ENCODE results near the gene POLR2M. TPM values are rescaled to one million over a fixed set of nuclear protein-coding genes. Genes with fewer than 3 reads are reported as not detected.

Gene POLR2M
- polyA plus RNA-seq, 1 experiment: 72.6 TPM

DNA sequence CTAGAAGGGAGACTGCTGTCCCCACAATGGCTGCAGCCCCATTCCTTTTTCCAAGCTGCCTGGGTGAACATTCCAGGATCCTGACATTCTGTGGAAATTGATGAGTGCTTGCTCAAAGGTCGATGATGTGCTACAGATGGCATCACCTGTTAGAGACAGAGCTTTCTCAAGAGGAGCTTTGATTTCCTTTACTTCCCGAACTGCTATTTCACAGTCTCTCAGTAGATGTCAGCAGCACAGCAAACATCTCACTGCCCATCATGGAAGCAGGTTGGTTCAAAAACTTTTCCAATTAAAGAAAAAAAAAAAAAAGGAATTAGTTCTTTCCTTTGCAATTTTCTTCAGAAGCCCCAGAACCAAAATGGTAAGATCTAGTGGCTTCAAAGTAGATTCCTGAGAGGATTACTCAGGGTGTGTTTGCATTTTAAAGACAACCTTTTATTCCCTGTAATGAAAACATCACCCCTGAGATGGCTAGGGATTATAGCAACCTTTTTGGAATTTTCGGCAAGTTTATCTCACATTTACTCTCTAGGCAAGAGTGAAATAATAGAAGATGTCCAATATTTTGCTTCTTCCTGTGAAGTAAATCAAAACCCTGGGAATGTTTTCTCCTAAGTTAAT, 44.8 kb downstream of the POLR2M start:
- ChIA-PET CTCF (interaction anchor here (0.5 to 7.6 kb wide), 30 partner anchors 8 to 1634 kb away, joined by 3 to 181 read pairs (median 4); partner anchors contain the start of genes ALDH1A2 and POLR2M), POLR2A (interaction anchor here (0.7 kb wide), 1 partner anchor 430 kb away, joined by 4 read pairs; no protein-coding TSS in a partner anchor)
- no peaks in the 10 kb centered on the region for H3K9me3 ChIP-seq (ENCODE audit: control insufficient read depth, insufficient read depth, low read length)
- TF ChIP-seq, protein P1, sequence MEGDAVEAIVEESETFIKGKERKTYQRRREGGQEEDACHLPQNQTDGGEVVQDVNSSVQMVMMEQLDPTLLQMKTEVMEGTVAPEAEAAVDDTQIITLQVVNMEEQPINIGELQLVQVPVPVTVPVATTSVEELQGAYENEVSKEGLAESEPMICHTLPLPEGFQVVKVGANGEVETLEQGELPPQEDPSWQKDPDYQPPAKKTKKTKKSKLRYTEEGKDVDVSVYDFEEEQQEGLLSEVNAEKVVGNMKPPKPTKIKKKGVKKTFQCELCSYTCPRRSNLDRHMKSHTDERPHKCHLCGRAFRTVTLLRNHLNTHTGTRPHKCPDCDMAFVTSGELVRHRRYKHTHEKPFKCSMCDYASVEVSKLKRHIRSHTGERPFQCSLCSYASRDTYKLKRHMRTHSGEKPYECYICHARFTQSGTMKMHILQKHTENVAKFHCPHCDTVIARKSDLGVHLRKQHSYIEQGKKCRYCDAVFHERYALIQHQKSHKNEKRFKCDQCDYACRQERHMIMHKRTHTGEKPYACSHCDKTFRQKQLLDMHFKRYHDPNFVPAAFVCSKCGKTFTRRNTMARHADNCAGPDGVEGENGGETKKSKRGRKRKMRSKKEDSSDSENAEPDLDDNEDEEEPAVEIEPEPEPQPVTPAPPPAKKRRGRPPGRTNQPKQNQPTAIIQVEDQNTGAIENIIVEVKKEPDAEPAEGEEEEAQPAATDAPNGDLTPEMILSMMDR (IDR thresholded peaks at IDR 0.05; ENCODE audit: low read depth, low read length): peak; percentile 65
- no peak overlapping the region for H3K27ac ChIP-seq (ENCODE audit: low read depth, low read length)
- DNase-seq (ENCODE audit: low read depth, low spot score): peak; percentile 13
- H3K27me3 ChIP-seq (ENCODE audit: control insufficient read depth, insufficient read depth, low read length): peaks cover 11% of the 10 kb centered on the region
- H3K4me3 ChIP-seq (ENCODE audit: low read depth, low read length): no peak overlapping the region

DNA sequence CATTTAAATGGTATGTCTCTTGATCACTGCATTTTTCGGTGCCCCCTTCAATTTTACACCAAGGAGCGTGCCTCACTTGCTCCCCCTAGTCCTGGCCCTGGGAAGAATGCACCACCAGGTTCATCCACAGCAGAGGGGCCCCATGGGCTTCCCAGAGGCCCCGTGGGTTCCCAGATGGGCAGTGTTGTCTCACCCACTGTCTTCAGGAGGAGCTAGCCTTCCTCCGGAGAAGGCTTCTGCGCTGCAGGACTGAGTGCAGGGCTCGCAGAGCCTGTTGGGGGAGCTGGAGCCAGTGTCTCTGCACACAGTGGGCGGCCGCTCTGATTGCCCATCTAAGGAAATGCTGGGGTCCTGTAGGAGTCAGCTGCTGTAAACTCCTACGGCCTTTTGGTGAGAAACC, 45.9 kb downstream of the POLR2M start:
- CTCF ChIA-PET: interaction anchor here (1.4 to 7.6 kb wide), 3 partner anchors 19 to 314 kb away, joined by 4 to 181 read pairs (median 23); partner anchors contain the start of gene ALDH1A2
- POLR2A ChIA-PET: no interaction called here
- TF ChIP-seq, protein P1 (IDR thresholded peaks at IDR 0.05; ENCODE audit: low read depth, low read length): peak; percentile 40
- Histone ChIP-seq H3K4me3 (ENCODE audit: low read depth, low read length) (0 out of 2 replicates have a peak overlapping the region, but pooled peaks have one; percentile 4), H3K27me3 (ENCODE audit: control insufficient read depth, insufficient read depth, low read length) (peaks cover 11% of the 10 kb centered on the region), H3K9me3 (ENCODE audit: control insufficient read depth, insufficient read depth, low read length) (no peaks in the 10 kb centered on the region), H3K27ac (ENCODE audit: low read depth, low read length) (no peak overlapping the region)
- DNase-seq (ENCODE audit: low read depth, low spot score): no peak

DNA sequence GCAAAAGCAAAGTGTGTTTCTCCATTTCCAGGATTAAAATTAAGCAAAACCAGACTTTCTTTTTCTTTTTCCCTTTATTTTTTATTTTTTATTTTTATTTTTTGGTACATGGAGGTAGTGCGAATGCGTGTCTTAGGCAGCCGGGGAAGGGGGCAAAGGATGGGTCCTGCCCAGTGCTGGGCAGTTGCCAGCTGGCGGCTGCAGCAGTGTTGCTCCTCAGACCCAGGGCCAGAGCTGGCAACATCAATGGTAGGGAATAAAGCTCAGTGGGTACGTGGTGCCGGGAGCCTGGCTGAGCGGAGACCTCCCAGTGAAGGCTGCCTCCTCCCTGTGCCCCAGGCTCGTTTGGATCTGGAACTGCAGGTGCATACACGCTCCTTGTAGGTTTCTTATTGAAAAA, 46.3 kb downstream of the POLR2M start:
- no peak overlapping the region for H3K27ac ChIP-seq (ENCODE audit: low read depth, low read length)
- peaks cover 9% of the 10 kb centered on the region for H3K27me3 ChIP-seq (ENCODE audit: control insufficient read depth, insufficient read depth, low read length)
- ChIA-PET CTCF (interaction anchor here (1.4 to 7.6 kb wide), 3 partner anchors 20 to 313 kb away, joined by 4 to 181 read pairs (median 23); partner anchors contain the start of gene ALDH1A2), POLR2A (no interaction called here)
- H3K4me3 ChIP-seq (ENCODE audit: low read depth, low read length): 0 out of 2 replicates have a peak overlapping the region, but pooled peaks have one; percentile 4
- DNase-seq (ENCODE audit: low read depth, low spot score): no peak
- no peaks in the 10 kb centered on the region for H3K9me3 ChIP-seq (ENCODE audit: control insufficient read depth, insufficient read depth, low read length)
- TF ChIP-seq, protein P1 (IDR thresholded peaks at IDR 0.05; ENCODE audit: low read depth, low read length): no peak

DNA sequence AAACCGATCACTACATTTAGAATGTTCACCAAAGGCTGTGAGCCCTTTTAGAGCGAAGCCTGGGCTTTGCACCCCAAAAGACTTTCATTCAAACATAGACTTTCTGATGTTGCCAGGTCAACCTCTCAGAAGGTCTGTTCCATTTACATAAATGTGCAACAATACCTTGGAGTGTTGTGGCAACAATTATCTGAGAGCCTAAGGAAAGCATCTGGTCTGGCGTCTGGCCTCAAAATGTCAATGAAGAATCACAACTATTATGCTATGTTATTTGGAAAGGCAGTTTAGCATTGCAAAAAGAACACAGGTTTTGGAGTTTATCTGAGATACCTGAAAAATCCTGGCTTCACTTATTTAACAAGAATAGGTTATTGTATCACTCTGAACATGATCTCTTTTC, 50.0 kb downstream of the POLR2M start:
- Histone ChIP-seq H3K9me3 (ENCODE audit: control insufficient read depth, insufficient read depth, low read length) (no peaks in the 10 kb centered on the region), H3K4me3 (ENCODE audit: low read depth, low read length) (no peak overlapping the region), H3K27me3 (ENCODE audit: control insufficient read depth, insufficient read depth, low read length) (peaks cover 2% of the 10 kb centered on the region), H3K27ac (ENCODE audit: low read depth, low read length) (no peak overlapping the region)
- TF ChIP-seq, protein P1 (IDR thresholded peaks at IDR 0.05; ENCODE audit: low read depth, low read length): no peak
- ChIA-PET POLR2A (no interaction called here), CTCF (interaction anchor here (1.5 kb wide), 1 partner anchor 24 kb away, joined by 3 read pairs; no protein-coding TSS in a partner anchor)
- DNase-seq (ENCODE audit: low read depth, low spot score): no peak

DNA sequence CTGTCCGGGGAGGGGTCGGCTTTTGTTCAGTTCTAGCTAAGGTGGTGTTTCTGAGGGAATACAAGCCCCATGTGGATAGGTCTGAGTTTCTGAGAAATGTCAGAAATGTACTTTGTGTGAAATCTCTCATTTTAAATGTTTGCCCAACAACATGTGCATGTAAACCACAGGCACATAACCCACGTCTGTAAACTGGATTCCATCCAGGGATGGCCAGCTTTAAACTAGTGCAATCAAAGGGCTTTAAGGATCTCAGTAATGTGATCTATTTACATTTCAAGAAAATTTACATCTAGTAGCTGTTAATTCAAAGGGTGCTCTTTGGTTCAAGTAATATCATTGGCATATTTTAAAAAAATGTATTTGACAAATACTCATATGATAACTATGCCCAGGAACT, 52.0 kb downstream of the POLR2M start:
- TF ChIP-seq, protein P1 (IDR thresholded peaks at IDR 0.05; ENCODE audit: low read depth, low read length): no peak
- Histone ChIP-seq H3K27ac (ENCODE audit: low read depth, low read length) (no peak overlapping the region), H3K9me3 (ENCODE audit: control insufficient read depth, insufficient read depth, low read length) (no peaks in the 10 kb centered on the region), H3K4me3 (ENCODE audit: low read depth, low read length) (no peak overlapping the region), H3K27me3 (ENCODE audit: control insufficient read depth, insufficient read depth, low read length) (peaks cover 2% of the 10 kb centered on the region)
- DNase-seq (ENCODE audit: low read depth, low spot score): no peak
- ChIA-PET CTCF (interaction anchor here (1.5 kb wide), 1 partner anchor 102 kb away, joined by 5 read pairs; no protein-coding TSS in a partner anchor), POLR2A (no interaction called here)

Measured in AG04450 (cell line).